Activated T-helper 1 cell treated with anti-CD3 and anti-CD28 coated beads, Interleukin-2, amount 50 U/mL, for 16 hours (primary cell): Measurements from ENCODE around the gene GDPD4.

Experiments
- DNase-seq, 2 donors: peaks; one replicate each; pipeline ENCODE4 v3.0.0-alpha.2; 2020; ENCODE audit warnings: low read depth in 1 of 2, low spot score in 1 of 2

The GDPD4 gene, protein sequence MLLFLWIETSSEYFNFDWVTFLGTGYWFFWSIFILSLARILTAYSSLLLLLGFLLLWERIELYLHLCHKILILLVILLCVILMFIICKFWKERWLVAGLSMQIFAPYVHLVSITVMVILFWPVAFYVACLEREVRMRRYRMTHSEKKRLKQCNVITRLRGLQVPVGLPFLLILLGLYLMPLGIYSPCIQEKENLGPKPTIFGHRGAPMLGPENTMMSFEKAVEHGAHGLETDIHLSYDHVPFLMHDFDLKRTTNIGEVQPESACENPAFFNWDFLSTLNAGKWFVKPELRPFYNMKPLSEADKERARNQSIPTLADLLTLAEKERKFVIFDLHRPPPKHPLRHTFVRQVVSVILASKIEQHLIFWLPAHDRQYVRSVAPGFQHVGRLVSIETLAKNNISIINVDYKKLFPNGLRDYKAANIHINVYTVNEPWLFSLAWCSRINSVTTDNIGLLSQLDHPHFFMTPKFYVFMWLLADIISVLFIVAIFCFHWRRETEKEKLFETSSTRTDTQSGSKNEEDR

DNA sequence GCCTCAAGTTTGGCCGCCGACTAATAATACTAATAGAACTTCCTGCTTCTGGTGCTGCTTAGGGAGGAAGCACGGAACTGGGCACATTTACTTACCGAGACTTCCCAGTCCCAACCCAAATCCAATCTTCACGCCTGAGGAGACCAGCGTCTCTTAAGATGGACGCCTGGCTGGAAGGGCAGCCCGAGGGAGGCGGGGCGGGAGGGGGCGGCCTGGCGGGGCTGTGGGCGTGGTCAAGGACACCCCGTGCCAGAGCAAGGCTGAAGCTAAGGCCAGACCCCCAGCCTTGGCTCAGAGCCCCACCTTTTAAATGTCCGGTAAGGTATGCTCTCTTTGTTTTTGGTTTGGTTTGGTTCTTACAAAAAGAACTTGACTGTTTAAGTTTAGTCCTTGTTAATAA, at the start of gene GDPD4:
Gene GDPD4 (minus strand): TSS at position 177 of the 400 bp plus-strand sequence. CDS start 16,549 bp downstream, outside the sequence.
- no peak for DNase-seq

DNA sequence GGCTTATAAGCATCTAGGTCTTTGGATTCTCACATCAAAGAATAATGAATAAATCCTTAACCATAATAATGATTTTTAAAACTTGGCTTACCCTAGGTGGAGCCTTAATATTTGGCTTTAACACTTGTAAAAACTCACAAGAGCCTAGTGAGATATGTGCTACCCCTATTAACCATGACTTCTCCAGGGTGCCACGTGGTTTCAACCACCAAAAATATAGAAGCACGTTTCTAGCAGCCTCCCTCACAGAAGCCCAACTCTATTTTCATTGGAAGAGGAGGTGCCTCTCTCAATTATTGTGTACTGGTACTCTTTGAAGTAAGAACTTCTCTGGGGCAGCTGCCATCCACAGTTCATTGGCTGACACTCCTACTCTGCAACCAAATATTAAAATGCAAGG, 46.5 kb upstream of the GDPD4 start:
- DNase-seq = no peak

DNA sequence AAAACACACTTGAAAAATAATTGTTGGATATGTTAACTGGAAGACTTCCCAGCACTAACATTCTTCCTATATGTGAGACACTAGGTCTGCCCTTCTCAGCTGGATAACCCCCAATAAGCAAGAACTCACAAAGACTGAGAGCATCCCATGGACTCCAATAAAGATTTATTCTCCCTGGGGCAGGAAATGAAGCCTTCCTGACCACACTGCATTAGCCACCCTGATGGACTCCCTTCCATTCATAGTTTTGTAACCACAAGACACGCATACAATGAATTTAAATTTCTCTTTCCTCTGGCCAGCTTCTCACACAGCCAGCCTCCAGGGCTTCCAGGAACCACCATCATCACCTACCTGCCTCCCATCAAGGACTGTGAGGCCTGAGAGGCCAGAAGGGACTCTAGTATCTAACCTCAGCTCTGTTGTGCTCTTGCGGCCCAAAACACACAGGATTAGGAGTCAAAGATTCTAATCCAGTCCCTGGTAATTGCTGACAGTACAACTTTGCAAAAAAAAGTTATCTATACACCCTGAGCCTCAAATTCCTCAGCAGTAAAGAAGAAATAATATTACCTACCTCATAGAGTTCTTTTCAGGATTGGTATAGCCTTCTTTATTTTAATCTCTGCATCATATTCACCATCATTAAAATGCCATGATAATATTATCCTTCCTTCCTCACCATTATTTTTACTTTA, 45.6 kb upstream of the GDPD4 start:
- DNase-seq = no peak

DNA sequence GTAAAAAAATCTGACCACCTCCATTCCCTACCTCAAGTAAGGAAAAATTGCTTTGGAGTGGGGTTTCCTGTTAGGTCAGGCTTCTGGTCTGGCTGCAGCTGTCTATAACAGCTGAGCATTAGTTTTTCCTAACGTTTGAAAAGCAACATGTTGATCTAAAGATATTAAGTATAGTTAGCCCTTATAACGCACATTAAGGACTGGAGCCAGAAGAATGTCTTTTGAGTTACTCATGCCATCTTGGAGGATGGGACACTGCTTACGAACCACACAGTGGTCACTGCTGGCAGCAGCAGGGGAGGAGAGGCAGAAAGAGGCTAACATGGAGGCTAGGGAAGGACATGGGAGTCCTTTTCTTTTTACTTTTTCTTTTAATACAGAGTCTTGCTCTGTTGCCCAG, 44.1 kb upstream of the GDPD4 start:
- DNase-seq = no peak

DNA sequence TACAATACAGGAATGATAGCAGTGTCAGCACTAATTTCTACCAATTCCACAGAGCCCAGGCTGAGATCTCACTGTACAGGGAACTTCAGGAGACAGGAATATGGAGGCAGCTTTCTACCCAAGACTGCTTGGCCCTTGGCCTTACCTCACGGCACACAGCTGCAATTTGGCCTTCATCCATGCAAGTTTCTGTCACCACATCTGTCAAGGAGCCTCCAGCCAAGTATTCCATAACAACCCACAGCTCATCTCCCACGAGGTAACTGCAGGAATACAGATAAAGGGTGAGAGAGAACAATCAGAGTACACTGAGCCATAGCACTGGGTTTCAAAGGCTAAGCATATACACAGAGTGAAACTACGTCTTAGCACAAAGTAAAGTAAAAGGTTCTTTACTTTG, 39.0 kb upstream of the GDPD4 start:
- DNase-seq = no peak

DNA sequence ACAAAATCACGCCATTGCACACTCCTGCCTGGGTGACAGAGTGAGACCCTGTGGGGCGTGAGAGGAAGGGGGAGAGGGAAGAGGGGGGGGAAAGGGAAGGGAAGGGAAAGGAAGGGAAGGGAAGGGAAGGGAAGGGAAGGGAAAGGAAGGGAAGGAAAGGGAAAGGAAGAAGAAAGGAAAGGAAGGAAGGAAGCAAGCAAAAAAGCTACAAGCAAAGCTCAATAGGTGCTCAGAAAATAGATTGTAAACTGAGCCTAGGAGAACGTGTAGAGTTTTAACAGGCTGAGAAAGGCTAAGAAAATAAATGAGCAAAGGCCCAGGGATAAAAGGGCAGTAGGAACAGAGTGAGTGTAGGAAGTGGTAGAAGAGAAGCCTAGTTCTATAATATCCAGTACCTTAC, 30.8 kb upstream of the GDPD4 start:
- DNase-seq = no peak

DNA sequence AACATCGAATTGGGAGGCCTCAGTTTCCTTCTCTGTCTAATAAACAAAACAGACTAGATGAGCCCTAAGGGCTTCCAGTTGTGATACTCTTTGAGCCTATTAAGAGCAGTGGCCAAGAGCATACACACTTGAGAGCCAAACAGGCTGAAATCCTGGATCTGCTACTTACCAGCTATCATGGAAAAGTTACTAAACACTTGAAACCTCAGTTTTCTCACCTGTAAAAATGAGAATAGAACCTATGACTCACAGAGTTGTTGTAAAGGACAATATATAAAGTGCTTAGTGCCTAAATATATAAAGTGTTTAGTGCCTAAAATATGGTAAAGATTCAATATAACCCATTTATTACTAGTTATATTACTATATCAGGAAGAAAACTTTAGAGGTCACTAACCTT, 23.7 kb upstream of the GDPD4 start:
- DNase-seq = no peak

DNA sequence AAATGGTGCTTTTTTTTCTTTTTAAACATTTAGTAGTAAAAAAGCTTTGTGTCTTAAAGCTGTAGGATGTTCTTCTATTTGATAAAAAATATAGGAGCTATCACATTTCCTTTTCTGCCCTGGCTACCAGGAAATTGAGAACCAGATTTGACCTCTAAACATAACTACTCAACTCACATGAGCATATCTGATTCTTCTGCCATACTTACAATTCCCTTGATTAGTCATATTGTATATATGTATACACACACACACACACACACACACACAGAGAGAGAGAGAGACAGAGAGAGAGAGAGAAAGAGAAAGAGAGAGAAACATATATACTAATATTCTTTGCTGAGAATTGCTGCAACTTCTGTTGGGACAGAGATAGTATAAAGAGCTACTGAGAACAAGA, 23.0 kb upstream of the GDPD4 start:
- DNase-seq = no peak

DNA sequence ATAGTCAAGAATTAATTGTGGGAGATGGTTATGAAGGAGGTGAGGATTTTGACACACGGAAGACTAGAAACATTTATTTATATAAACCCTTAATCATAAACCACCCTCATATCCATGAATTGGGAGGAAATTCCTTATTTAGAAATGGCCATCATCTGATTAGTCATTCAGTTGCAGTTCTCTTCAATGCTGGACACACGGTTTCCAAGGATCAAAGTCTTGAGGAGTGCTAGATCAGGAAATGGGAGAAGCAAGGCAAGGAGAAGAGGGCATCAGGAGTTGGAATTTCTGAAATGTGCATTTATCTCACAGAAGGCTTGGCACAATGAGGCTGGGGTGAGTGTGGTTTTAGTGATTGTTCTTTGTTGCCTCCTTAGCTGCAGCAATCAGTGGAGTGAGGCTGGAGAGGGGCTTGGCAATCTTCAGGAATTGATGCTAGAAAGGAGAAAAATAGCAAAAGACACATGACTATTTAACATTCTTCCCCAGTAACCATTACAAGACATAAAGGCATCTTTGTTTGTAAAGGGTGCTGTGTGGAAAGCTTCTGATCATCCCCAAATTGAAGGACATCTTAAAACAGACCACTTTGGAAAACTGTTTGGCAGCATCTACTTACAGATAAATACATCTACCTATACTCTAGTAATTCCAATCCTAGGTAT, 21.6 kb upstream of the GDPD4 start:
- no peak for DNase-seq

DNA sequence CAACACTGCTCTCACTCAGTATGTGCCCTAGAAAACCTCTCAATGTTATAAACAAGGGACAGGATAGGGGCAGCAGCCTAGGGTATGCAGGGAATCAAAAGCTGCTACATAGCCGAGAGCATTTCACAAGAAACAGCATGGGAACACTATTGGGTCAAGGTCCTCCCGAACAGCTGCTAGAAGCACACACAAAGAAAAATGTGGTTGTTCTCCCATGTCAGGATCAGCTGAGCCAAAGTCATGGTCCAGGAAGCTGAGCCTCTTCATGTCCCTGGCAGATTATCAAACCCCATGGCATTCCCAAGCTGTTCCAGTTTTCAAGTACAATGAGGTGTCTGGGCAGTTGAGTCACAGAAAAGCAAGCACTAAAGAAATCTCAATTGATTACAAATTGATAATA, 21.0 kb upstream of the GDPD4 start:
- DNase-seq = no peak

DNA sequence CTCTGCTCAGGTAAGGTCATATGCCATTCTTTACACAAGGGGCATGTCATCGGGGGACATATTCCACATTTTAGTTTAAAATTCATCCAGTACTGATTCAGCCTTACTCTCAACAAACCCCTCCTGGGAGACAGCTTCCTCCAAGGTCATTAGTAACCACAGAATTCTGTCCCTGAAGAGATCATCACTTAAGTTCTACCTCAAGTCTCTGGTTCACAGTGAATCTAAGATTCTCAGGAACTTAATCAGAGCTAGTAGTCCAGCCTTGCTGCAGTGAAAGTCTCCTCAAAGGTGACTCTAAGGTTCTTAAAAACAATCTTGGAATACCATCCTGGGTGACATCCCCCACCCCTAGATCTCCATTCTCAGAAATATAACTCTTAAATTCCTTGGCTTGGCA, 18.9 kb upstream of the GDPD4 start:
- no peak for DNase-seq

DNA sequence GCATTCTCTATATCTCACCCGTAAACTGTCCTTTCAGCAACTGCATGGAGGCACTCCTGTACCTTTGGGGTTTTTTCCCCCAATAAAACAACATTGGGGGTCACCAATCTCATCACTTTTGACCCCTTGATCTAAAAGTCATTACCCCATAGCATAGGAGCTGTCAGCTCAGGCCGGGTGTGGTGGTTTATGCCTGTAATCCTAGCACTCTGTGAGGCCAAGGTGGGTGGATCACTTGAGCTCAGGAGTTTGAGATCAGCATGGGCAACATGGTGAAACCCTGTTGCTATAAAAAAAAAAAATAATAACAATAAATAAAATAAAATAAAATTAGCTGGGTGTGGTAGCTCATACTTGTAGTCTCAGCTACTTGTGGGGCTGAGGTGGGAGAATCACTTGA, 17.1 kb upstream of the GDPD4 start:
- DNase-seq = no peak

DNA sequence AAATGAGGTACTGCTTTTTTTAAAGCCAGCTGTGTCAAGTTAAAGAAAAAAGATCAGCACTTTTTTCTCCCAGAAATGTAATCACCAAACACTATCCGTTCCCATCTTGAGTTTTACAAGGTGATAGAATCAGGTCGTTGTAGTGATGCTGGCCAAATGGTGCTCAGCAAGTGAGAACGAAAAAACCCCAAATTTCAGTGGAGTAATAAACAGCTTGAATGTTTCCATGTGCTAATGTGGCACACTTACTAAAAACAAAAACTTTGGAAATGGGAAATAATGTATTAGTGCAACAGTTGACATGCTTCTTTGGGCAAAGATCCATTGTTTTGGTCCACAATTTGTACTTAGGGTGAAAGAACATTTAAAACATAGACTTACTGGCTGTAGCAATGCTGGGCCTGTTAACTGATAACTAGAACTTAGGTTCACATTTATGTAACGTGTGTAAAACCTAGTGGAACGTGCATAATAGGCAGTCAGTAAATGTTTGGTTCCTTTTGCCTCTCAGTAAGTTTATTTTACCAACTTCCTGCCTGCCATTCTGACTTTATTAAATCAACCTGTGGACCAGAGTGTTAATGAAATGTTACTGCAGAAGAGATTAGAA, 15.4 kb upstream of the GDPD4 start:
- DNase-seq = no peak

DNA sequence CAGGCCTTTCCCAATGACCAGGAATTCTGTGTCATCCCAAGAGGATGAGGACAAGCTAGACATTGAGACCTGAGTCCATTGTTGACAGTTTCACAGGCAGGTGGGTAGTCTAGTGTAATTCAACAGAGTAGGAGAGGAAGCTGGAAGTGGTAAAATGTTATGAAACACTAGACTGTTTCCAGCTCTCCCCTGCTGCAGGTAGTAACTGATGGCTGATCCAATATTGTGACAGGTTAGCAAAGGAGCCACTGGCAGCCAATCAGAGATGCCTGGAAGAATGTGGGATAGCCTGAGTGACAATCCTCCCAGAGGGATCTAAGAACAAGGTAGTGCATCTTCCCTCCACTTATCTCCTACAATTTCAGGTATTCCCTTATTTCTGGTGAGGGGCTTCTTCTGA, 10.6 kb upstream of the GDPD4 start:
- DNase-seq = no peak

DNA sequence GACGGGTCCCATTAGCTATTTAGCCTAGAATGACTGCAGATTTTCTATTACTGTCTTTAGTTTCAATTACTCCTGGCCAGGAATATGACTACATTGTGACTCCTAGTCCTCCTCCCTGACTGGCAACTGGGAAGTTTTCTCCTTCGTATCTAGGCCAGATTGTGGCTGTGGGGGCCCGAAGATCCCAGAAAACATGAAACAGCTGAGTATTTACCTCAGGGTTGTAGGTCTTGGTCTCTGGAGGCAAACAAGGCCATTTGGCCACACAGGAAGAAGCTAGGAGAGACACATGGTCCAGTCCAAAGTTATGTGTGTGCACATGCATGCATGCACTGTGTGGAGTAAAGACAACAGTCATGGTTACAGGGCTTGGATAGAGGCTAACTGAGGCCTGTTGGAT, 10.2 kb upstream of the GDPD4 start:
- DNase-seq = no peak

DNA sequence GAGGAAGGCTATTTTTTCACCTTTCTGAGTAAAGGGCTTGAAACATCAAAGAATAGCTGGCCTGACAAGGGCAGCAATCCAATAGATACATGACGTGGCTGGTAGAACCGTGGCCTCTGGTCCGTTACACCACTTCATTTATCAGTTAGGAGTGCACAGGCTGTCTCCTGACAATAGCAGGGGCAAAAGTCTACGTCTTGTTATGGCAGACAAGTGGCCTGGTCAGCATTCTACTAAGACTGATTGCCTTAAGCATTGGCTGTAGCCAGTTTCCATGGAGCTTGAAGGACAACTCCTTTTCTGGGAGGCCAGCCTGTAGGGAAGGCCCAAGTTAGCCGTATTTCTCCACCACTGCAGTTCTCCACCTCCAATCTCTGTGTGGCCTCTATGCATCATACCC, 9.2 kb upstream of the GDPD4 start:
- no peak for DNase-seq

DNA sequence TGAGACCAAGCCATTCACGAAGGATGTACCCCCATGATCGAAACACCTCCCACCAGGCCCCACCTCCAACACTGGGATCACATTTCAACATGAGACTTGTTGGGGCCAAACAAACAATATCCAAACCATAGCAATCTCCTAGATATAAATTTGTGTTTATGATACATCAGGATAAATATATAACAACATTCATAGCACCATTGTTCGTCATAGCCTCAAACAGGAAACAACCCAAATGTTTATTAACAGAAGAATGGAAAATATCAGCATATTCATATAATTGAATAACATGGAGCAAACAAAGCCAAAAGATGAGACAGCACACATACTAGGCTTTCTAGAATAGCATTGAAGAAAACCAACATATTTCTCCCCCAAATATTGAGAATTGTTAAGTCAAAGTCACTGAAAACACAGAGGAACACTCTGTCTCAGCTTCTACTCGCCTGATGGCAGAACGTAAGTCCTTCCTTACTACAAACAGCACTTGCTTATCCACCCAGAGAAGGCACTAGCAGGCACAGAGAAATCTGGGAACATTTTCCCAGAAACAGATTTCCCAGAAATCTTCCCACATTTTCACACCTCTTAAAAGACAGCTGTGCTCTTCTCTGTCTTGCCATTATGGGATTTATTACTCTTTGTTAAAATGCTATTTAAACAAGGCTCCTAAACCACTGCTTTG, 8.1 kb upstream of the GDPD4 start:
- no peak for DNase-seq

DNA sequence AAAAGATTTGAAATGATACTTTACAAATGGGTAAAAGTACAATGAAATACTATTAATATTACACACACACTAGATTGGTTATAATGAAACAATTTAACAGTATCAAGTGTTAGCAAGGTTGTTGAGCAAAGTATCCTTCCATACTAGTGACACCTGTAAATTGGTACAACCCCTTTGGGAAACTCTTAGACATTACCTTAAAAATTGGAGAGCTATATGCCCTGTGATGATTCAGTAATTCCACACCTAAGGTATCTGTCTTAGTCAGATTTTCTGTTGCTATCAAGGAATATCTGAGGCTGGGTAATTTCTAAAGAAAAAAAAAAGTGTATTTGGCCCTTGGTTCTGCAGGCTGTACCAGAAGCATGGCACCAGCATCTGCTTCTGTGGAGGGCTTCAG, 7.4 kb upstream of the GDPD4 start:
- no peak for DNase-seq

DNA sequence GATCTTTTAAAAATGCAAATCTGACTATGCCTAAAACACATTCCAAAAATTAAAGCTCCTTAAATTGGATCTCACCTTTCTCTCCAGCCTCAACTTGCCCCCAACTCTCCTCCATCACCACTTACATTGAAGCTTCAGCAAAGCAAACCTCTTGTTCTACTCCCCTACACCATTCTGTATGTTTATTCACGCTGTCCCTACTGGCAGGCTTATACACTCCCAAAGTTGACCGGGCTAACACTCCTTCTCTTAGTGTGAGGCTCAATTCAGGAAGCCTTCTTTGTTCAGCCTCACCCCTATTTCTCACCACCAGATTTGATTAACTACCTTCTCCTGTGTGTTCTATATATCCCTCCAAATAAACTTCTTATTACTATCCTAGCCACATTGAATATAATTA, 1.8 kb upstream of the GDPD4 start:
- DNase-seq = no peak

DNA sequence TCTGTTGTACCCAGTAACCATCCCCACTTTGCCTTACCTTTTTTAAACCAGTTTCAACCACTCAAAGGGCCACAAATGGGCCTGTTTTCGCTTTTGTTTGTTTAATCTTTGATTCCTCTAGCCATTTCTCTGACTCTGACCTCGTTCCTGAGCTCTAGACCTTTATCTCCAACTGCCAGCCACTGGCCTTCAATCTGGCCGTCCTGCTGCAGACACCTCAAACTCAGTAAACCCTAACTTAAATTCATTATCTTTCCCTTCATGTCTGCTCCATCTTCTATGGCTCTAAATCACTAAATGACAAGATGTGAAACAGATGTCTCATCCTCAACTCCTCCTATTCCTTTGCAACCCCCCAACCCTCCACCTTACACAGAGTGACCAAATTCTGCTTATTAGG, 1.3 kb upstream of the GDPD4 start:
- no peak for DNase-seq

DNA sequence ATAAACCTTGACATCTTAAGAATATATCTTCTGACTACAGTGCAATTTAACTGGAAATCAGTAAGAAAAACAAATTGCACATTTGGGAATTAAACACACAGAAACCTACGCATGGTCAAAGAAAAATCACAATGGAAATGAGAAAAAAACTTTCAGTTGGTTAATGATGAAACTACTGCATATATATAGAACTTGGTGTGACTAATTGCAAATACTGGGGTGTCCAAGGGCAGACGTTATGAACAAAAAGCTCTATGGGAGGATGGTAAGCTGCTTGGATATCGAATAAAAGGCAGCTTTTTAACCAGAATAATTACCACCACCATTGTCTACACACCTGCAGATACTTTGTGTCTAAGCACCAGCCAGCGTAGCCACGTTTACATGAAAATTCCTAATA, 791 bp downstream of the GDPD4 start:
- no peak for DNase-seq
